ENCODE measurements around the gene LYRM2.

The LYRM2 gene

DNA sequence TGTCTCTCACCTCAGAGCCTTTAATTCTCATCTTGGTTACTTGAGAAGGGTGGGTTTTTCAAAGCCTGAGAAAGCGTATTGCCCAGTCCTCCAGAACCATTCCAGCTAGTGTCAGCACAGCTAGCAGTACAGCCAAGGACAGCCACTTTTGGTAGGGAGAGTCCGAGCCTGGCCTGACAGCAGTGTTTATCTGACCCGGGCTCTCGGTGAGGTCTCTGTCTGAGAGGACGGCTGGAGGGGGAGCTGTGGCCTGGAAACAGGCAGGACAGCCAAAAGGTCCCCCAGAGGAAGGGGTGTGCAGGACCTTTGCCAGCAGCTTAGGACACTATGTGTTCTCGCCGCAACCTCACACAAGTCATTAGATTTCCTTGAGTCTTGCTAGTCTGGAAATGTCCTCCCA is 38.8 kb downstream of the LYRM2 start:
- no peak for DNase-seq (ENCODE audit: low read depth)
- H3K4me3 ChIP-seq (ENCODE audit: low read depth, low read length) = no peak overlapping the region
- TF ChIP-seq, protein P1, sequence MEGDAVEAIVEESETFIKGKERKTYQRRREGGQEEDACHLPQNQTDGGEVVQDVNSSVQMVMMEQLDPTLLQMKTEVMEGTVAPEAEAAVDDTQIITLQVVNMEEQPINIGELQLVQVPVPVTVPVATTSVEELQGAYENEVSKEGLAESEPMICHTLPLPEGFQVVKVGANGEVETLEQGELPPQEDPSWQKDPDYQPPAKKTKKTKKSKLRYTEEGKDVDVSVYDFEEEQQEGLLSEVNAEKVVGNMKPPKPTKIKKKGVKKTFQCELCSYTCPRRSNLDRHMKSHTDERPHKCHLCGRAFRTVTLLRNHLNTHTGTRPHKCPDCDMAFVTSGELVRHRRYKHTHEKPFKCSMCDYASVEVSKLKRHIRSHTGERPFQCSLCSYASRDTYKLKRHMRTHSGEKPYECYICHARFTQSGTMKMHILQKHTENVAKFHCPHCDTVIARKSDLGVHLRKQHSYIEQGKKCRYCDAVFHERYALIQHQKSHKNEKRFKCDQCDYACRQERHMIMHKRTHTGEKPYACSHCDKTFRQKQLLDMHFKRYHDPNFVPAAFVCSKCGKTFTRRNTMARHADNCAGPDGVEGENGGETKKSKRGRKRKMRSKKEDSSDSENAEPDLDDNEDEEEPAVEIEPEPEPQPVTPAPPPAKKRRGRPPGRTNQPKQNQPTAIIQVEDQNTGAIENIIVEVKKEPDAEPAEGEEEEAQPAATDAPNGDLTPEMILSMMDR (IDR thresholded peaks at IDR 0.05; ENCODE audit: insufficient read depth, low read depth, low read length, missing control alignments) = no peak

GRCh38 chr6:89597988-89598387 is 40.6 kb downstream of the LYRM2 start:
- TF ChIP-seq, protein P1 (IDR thresholded peaks at IDR 0.05; ENCODE audit: insufficient read depth, low read depth, low read length, missing control alignments) = no peak
- H3K4me3 ChIP-seq (ENCODE audit: low read depth, low read length) = no peak overlapping the region
- no peak for DNase-seq (ENCODE audit: low read depth)

GRCh38 chr6:89597372-89597771 is 41.2 kb downstream of the LYRM2 start:
- TF ChIP-seq, protein P1 (IDR thresholded peaks at IDR 0.05; ENCODE audit: insufficient read depth, low read depth, low read length, missing control alignments) = no peak
- DNase-seq (ENCODE audit: low read depth) = no peak
- H3K4me3 ChIP-seq (ENCODE audit: low read depth, low read length) = no peak overlapping the region

DNA sequence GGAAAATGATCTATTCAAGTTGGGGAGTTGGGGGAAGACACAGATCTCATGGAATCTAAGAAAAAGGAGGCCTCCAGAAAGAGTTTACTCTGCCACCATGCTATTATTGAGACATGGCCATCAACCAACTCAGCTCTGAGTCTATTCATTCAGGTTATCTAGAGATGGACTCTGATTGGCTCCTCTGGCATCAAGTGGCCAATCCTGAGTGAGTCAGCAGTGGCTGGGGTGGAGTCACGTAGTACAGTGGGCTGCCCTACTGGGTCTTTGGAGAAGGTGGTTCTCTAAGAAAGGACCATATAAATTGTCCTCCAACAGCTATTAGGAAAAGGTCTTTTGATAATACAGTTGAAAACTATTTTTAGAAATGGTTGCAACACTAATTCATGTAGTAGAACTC is 42.1 kb downstream of the LYRM2 start:
- no peak overlapping the region for H3K4me3 ChIP-seq (ENCODE audit: low read depth, low read length)
- DNase-seq (ENCODE audit: low read depth) = no peak
- TF ChIP-seq, protein P1 (IDR thresholded peaks at IDR 0.05; ENCODE audit: insufficient read depth, low read depth, low read length, missing control alignments) = no peak

DNA sequence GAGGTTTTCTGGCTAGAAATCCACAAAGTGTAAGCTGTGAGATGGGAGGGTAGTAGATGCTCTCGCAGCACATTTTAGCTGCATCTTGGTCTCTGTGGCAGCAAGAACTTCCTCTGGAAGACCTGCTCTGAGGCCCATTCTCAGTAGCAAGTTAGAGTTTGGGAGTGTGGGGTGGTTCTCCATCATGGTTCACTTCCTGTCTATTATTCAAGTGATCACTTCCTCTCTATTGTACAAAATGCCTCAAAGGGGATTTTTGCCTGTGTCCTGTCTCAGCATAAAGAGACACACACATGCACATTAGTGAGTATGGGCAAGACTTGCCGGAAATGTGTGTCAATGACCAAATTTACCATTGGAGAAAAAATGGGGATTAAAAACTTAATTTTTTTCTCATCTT is 42.5 kb downstream of the LYRM2 start:
- peak; percentile 74 for DNase-seq (ENCODE audit: low read depth)
- H3K4me3 ChIP-seq (ENCODE audit: low read depth, low read length) = no peak overlapping the region
- TF ChIP-seq, protein P1 (IDR thresholded peaks at IDR 0.05; ENCODE audit: insufficient read depth, low read depth, low read length, missing control alignments) = no peak

DNA sequence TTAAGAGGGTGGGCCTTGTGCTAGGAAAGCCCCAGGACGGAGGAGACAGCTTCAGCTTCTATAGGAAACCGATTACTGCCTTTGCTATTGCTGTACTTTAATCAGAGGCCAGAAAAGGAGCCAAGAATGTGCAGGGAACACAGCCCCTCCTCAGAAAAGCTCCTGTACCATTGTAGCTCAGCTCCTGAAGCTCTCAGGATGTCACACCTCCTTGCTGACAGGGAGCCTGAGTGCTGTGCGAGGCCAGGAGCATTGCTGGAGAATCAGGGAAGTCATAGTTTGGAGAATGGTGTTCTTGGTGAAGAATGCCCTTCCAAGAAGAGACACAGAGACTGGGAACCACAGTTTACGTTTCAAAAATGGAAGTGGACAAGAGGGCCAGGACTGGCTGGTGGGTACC is 46.8 kb downstream of the LYRM2 start:
- H3K4me3 ChIP-seq (ENCODE audit: low read depth, low read length) = no peak overlapping the region
- TF ChIP-seq, protein P1 (IDR thresholded peaks at IDR 0.05; ENCODE audit: insufficient read depth, low read depth, low read length, missing control alignments) = no peak
- no peak for DNase-seq (ENCODE audit: low read depth)

GRCh38 chr6:89590133-89590532 is 48.4 kb downstream of the LYRM2 start:
- no peak overlapping the region for H3K4me3 ChIP-seq (ENCODE audit: low read depth, low read length)
- no peak for DNase-seq (ENCODE audit: low read depth)
- TF ChIP-seq, protein P1 (IDR thresholded peaks at IDR 0.05; ENCODE audit: insufficient read depth, low read depth, low read length, missing control alignments) = no peak

Measured in GM12865 (cell line).